Left renal pelvis (tissue), 4 donors: ENCODE results near the gene NT5C2. TPM values are rescaled to one million over a fixed set of nuclear protein-coding genes. Genes with fewer than 3 reads are reported as not detected.
"Not testable (repeated sequence)": the region's sequence is repeated elsewhere in the genome, so short reads cannot be mapped to it uniquely, and the experiment has no call there.

Experiments
- DNase-seq, 4 donors: peaks; one replicate each; pipeline ENCODE4 v3.0.0-alpha.2; 2013; ENCODE audit warnings: low read depth in 4 of 4, low spot score in 3 of 4
- polyA plus RNA-seq, 4 donors: library from polyadenylated mRNA; unstranded; fragments of 120-200 nt; gene quantifications; one replicate each; pipeline ENCODE4 v1.2.1, GENCODE V29; 2013; ENCODE audit not compliant: insufficient read length in 4 of 4

Gene NT5C2
- polyA plus RNA-seq = 100 to 1,000 TPM in 3 of 4 donors, 10 to 100 TPM in 1; 92.3 to 115 (median 108) TPM

DNA sequence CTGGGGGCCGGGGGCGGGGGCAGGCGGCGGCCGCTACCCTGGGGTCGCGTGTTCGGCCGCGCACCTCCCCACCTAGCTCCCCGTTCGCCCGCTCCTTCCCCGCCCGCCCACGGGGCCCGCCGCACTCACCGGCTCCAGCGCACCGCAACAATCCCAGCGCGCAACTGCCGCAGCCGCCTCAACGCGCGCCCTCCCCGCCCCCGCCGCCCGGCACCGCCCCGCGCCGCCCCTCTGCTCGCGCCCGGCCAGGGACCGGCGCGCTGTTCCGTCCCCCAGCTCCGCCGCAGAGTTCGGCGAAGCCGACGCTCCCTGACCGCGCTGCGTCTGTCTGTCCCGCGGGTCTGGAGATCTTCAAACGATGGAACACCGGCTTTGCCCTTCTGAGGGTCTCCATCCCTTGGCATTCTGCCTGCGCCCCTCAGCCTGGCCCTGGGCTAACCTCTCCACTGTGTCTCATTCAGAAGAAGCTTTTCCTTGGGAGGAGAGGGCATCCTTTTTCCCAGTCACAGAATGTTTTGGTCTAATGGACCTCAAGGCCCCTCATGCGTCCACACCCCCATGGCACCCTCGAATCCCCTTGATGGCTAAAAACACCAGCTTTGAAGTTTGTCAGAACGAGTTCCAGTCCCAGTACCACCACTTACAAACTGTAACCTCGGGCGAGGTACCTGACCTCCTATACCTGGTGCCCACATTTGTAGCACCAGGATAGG lies at the start of gene NT5C2:
TSS of gene NT5C2 (minus strand) at position 166 of the 713 bp plus-strand sequence. CDS start 18,314 bp downstream, outside the sequence.
- peak in 3 of 4 donors; percentile 25 to 60 (median 50) for DNase-seq

DNA sequence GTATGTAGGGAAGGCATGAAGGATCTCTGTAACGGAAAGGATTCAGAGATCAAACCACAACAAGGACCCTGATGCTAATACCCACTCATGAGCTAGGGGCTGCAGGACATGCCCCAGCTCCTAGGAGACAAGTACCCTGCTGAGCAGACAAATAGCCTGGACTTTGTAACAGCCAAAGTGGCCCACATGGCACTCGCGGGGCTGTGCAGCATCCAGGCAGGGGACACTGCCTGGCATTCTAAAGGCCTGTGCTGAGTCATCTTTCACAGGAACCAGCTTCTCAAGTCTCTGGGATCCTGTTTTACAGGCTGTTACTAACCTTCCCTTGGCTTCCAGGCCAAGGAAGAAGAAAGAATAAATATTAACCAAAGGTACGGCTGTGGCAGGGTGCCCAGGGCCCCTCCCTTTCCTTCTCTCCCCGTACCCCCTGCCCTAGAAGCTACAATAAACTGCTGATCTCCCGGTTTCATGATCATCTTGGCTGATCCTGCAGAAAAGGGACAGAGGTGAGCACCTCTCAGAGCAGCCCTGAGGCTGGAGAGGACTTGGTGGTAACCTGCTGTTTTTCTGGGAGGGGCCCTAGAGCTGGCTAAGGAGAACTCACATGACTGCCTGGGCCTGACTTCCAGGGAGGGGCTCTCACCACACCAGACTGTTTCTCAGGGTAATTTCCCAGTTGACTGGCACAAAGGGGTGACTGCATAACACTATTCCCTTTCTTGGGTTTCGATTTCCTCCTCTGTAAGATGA lies 48.4 kb upstream of the NT5C2 start:
- peak in 3 of 4 donors; percentile 34 to 49 (median 38) for DNase-seq

DNA sequence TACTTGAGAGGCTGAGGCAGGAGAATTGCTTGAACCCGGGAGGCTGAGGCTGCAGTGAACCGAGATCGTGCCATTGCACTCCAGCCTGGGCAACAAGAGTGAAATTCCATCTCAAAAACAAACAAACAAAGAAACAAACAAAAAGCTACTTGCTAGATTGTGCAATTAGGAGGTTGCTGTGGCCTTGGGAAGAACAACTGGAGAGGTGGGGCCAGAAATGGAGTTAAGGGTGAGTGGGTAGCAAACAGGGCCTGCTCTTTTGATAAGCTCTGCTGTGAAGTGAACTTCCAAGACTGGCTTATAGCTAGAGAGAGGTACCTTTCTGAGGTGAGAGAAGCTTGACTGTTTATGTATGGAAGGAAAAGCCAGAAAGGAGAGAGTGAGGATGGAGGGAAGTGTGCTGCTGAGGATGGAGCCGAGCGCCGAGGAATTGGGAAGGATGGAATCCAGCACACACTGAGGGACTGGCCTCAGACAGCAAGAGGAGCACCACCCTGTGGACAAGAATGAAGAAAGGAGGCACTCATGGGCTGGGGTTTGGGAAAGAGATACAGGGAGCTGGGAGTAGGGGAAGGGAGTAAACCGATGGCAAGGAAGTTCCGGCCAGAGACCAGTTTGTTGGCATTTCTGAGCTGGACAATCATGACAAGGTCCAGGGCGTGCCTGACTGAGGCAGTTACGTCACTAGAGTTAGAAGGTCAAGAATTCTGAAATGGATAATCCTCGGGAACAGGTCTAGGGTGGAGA lies 45.6 kb upstream of the NT5C2 start:
- no peak for DNase-seq

DNA sequence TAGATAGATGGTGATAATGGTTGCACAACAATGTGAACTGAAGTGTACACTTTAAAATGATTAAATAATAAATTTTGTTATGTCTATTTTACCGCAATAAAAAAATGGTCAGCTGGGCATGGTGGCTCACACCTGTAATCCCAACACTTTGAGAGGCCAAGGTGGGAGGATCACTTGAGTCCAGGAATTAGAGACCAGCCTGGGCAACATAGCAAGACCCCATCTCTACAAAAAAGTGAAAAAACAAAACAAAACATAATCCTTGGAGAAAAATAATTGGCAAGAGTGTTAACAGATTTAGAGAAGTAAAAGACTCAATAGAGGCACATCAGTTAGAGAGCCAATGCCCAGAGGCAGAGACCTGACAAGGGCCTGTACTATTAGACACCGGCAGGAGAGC lies 42.7 kb upstream of the NT5C2 start:
- DNase-seq = no peak

DNA sequence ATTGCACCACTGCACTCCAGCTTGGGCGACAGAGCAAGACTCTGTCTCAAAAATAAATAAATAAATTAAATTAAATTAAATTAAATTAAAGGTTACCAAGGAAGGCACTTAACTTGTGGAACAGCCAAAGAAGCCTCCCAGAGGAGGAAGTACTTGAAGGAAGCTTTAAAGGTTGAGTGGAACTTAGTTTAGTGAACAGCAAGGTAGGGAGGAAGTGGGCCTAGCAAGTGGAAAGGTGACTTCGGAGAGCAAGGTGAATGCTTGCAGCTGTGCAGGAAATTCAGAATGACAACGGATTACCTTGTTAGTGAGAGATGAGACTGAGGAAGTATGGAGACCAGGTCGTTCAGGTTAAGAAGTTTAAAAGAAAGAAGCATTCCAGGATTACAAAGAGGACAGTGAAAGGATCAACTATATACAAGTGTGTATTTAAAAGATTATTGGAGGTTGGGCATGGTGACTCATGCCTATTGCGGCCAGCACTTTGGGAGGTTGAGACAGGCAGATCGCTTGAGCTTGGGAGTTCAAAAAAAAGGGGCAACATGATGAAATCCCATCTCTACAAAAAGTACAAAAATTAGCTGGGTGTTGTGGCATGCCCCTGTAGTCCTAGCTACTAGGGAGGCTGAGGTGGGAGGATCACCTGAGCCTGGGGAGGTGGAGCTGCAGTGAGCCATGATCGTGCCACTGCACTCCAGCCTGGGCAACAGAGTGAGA lies 39.9 kb upstream of the NT5C2 start:
- DNase-seq = no peak

DNA sequence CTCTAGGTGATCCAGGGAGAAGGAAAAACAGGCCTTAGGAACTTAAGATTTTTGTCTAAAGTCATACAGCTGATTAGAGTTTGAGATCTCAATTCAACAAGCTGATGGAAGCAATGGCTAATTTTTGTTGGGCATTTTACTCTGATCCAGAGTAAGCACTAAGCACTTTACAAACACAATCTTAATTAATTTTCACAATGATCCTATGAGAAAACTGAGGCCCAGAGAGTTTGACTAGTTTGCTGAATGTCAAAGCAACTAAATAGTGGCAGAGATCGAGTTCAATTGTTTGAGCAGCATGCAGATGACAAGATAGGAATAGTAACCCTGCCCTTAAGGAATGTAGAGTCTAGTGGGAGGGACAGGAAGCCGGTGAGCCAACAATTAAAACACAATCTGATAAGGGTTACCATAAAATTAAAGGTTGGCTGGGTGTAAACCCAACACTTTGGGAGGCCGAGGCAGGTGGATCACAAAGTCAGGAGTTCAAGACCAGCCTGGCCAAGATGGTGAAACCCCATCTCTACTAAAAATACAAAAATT lies 39.1 kb upstream of the NT5C2 start:
- no peak for DNase-seq

DNA sequence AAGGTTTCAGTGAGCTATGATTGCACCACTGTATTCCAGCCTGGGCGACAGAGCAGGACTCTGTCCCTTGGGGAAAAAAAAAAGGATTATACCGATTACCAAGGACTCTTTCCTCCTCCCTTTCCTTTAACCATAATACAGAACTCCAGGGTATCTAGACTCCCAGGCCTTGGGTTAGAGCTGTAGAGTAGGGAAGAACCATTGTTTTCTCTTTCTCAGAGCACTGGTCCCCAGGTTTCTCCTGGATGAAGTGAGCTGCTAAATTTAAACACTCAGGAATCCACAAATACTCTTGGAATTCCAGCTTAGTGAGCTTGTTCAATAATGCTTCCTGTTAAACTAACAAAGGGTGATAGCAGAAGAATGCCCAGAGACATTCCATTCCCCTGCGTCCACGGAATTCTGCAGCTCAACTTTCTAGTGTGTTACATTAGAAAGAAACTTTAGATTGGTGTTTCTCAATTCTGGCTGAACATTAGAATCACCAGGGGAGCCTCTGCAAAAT lies 38.0 kb upstream of the NT5C2 start:
- no peak for DNase-seq

DNA sequence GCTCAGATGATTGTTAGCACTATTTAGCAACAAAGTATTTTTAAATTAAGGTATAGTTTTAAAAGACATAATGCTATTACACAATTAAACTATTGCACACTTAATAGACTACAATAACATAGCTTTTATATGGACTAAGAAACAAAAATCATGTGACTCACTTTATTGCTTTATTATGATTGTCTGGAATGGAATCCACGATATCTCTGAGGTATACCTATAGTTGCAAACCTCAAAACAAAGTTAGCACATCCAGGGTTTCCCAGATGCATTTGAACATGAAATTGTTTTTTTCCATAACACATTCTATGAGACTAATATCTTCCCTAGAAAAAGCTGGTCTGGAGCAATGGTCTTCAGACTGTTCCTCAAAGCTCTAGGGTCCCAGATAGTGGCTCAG lies 34.3 kb upstream of the NT5C2 start:
- no peak for DNase-seq

DNA sequence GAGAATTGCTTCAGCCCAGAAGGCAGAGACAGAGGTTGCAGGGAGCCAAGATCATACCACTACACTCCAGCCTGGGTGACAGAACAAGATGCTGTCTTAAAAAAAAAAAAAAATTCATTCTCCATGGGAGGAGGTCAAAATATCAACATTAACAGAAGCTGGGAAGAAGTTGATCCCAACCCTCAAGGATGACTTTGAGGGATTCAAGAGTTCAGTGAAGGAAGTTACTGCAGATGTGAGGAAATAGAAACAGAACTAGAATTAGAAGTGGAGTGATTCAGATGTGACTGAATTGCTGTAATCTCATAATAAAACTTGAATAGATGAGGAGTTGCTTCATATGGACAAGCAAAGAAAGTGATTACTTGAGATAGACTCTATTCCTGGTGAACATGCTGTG lies 32.9 kb upstream of the NT5C2 start:
- no peak for DNase-seq

DNA sequence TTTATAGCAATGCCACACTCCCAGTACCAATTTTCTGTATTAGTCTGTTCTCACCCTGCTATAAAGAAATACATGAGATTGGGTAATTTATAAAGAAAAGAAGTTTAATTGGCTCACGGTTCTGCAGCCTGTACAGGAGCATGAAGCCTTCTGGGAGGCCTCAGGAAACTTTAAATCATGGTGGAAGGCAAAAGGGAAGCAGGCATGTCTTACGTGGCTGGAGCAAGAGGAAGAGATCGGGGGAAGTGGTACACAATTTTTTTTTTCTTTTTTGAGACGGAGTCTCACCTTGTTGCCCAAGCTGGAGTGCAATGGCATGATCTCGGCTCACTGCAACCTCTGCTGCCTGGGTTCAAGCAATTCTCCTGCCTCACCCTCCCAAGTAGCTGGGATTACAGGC lies 31.6 kb upstream of the NT5C2 start:
- DNase-seq = not testable (repeated sequence)

DNA sequence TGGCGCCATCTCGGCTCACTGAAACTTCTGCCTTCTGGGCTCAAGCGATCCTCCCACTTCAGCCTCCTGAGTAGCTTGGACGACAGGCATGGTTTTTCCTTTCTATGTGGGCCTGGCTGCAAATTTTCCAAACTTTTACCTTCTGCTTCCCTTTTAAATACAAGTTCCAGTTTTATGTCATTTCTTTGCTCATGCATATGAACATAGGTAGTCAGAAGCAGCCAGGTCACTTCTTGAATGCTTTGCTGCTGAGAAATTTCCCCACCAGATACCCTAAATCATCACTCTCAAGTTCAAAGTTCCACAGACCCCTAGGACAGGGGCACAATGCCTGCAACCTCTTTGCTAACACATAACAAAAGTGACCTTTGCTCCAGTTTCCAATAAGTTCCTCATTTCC lies 31.1 kb upstream of the NT5C2 start:
- no peak for DNase-seq

DNA sequence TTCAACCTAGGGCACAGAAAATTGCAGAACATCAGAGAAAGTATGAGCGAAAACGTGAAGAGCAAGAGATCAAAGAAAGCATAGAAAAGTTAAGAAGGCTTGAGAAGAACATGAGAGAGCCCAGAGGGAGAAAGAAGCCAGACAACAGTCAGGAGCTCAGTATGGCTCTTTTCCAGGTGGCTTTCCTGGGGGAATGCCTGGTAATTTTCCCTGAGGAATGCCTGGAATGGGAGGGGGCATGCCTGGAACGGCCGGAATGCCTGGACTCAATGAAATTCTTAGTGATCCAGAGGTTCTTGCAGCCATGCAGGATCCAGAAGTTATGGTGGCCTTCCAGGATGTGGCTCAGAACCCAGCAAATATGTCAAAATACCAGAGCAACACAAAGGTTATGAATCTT lies 23.3 kb upstream of the NT5C2 start:
- not testable (repeated sequence) for DNase-seq

DNA sequence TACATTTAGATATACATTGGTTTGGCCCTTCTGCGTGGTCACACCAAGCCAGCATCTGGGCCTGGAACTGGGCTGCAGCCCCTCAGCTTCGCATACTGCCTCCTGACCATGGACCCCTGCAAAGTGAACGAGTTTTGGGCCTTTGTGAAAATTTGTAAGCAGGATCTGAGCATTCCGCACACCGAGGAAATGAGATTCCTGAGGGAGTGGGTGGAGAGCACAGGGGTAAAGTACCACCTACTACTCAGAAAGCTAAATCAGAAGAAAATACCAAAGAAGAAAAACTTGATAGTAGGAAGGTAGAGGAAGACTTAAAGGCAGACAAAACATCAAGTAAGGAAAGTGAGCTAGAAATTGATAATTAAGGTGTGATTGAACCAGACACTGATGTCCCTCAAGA lies 22.5 kb upstream of the NT5C2 start:
- no peak for DNase-seq

DNA sequence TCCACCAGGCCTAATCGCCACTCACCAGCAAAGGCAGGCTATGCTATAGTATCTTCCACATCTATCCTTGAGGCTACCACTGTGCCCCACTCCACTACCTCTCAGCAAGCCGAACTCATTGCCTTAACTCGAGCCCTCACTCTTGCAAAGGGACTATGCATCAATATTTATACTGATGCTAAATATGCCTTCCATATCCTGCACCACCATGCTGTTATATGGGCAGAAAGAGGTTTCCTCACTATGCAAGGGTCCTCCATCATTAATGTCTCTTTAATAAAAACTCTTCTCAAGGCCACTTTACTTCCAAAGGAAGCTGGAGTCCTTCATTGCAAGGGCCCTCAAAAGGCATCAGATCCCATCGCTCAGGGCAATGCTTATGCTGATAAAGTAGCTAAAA lies 17.2 kb upstream of the NT5C2 start:
- not testable (repeated sequence) for DNase-seq

DNA sequence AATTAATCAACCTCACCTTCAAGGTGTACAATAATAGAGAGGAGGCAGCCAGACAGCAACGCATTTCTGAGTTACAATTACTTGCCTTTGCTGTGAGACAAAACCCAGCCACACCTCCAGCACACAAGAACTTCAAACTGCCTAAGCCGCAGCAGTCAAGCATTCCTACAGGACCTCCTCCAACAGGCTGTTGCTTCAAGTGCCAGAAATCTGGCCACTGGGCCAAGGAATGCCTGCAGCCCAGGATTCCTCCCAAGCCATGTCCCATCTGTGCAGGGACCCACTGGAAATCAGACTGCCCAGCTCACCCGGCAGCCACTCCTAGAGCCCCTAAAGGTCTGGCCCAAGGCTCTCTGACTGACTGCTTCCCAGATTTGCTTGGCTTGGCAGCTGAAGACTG lies 14.6 kb upstream of the NT5C2 start:
- not testable (repeated sequence) for DNase-seq

DNA sequence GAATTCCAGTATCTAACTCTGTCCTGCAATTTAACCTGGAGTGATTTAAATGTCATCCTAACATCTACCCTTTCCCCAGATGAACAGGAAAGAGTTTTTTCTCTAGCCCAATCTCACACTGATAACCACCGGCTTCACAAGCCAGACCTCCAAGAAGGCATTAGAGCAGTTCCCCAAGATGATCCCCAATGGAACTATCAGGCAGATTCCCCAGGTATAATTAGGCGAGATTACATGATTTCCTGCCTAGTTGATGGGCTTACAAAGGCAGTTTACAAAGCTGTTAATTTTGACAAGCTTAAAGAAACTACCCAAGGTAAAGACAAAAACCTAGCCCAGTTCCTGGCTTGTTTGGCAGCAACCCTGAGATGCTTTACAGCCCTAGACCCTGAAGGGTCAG lies 14.1 kb upstream of the NT5C2 start:
- no peak for DNase-seq

DNA sequence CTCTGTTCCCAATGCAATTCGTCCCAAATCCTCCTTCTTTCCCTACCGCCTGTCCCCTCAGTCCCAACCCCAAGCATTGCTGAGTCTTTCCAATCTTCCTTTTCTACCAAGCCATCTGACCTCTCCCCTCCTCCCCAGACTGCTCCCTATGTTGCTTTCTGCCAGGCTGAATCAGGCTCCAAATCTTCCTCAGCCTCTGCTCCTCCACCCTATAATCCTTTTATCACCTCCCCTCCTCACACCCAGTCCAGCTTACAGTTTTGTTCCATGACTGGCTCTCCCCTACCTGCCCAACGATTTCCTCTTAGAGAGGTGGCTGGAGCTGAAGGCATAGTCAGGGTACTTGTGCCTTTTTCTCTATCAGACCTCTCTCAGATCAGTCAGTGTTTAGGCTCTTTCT lies 13.6 kb upstream of the NT5C2 start:
- DNase-seq = not testable (repeated sequence)

DNA sequence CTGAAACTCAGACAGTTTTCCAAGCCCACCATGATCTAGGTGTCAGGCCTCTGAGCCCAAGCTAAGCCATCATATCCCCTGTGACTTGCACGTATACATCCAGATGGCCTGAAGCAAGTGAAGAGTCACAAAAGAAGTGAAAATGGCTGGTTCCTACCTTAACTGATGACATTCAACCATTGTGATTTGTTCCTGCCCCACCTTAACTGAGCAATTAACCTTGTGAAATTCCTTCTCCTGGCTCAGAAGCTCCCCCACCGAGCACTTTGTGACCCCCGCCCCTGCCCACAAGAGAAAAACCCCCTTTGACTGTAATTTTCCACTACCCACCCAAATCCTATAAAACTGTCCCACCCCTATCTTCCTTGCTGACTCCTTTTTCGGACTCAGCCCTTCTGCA lies 12.3 kb upstream of the NT5C2 start:
- not testable (repeated sequence) for DNase-seq

DNA sequence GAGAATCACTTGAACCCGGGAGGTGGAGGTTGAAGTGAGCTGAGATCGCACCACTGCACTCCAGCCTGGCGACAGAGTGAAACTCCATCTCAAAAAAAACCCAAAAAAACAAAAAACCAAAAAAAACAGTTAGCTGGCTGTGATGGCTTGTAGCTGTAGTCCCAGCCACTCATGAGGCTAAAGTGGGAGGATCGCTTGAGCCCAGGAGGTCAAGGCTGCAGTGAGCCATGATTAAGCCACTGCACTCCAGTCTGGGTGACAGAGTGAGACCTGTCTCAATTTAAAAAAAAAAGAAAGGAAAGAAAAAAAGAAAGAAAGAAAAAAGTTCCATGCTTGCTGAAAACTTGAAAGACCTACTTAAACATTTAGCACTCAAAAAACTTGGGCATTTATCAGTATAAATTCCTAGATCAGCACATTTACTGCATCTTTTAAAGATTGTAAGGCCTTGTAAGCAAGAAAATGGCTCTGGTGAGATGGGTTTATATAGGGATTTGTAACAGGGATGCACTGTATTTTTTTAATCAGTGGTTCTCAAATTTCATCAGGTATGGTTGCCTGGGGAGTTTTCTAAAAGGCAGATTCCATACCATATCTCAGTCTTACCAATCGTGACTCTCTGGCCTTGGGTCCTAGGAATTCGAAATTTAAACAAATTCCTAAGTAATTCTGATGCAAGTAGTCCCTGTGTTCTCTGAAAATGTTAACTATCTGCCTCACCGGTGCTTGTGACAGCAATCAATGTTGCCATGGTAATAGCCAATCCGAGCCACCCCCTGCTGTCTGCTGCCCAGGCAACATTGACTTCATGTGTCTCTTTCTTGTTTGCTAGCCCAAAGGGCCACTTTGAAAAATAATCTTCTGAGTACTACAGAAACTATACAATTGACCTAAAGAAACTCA lies 11.5 kb upstream of the NT5C2 start:
- no peak for DNase-seq
